Renal pelvis (tissue), 12 donors: ENCODE results near the gene SRPK1. TPM values are rescaled to one million over a fixed set of nuclear protein-coding genes. Genes with fewer than 3 reads are reported as not detected.
A peak's percentile ranks its signal among the peaks of the same experiment; 100 is the strongest.
"Not testable (repeated sequence)": the region's sequence is repeated elsewhere in the genome, so short reads cannot be mapped to it uniquely, and the experiment has no call there.

Source experiments
- DNase-seq: peaks from one replicate; pipeline ENCODE4 v3.0.0-alpha.2; 2013
- long read RNA-seq, 16 experiments: transcript quantifications; one replicate each; lab custom pipeline, GENCODE V29; 2026
- polyA plus RNA-seq, 3 donors: library from polyadenylated mRNA; unstranded; fragments of 120-200 nt; gene quantifications; one replicate each; pipeline ENCODE4 v1.2.1, GENCODE V29; 2013; ENCODE audit not compliant: insufficient read length in 3 of 3

The SRPK1 gene
- 10 to 100 TPM; 47.5 to 53.8 (median 51.9) TPM for polyA plus RNA-seq
- long read RNA-seq, donor 1, full-length matches to known transcripts: 3 of 3 reads
- long read RNA-seq, donor 1, partial matches to known transcripts: 0 of 3 reads
- long read RNA-seq, donor 1, other reads (novel, unspliced or antisense): 0 of 3 reads
- long read RNA-seq, donor 2, full-length matches to known transcripts: 3 of 3 reads
- long read RNA-seq, donor 2, partial matches to known transcripts: 0 of 3 reads
- long read RNA-seq, donor 2, other reads (novel, unspliced or antisense): 0 of 3 reads
- long read RNA-seq, donor 3, full-length matches to known transcripts: 1 of 6 reads
- long read RNA-seq, donor 3, partial matches to known transcripts: 5 of 6 reads
- long read RNA-seq, donor 3, other reads (novel, unspliced or antisense): 0 of 6 reads
- long read RNA-seq, donor 4, full-length matches to known transcripts: 2 of 2 reads
- long read RNA-seq, donor 4, partial matches to known transcripts: 0 of 2 reads
- long read RNA-seq, donor 4, other reads (novel, unspliced or antisense): 0 of 2 reads
- long read RNA-seq, donor 5, full-length matches to known transcripts: 1 of 1 reads
- long read RNA-seq, donor 5, partial matches to known transcripts: 0 of 1 reads
- long read RNA-seq, donor 5, other reads (novel, unspliced or antisense): 0 of 1 reads
- long read RNA-seq, donor 6, full-length matches to known transcripts: 8 of 27 reads
- long read RNA-seq, donor 6, partial matches to known transcripts: 19 of 27 reads
- long read RNA-seq, donor 6, other reads (novel, unspliced or antisense): 0 of 27 reads
- long read RNA-seq, donor 7, full-length matches to known transcripts: 2 of 17 reads
- long read RNA-seq, donor 7, partial matches to known transcripts: 15 of 17 reads
- long read RNA-seq, donor 7, other reads (novel, unspliced or antisense): 0 of 17 reads
- long read RNA-seq, donor 8, full-length matches to known transcripts: 2 of 2 reads
- long read RNA-seq, donor 8, partial matches to known transcripts: 0 of 2 reads
- long read RNA-seq, donor 8, other reads (novel, unspliced or antisense): 0 of 2 reads
- long read RNA-seq, donor 9, full-length matches to known transcripts: 7 of 28 reads
- long read RNA-seq, donor 9, partial matches to known transcripts: 21 of 28 reads
- long read RNA-seq, donor 9, other reads (novel, unspliced or antisense): 0 of 28 reads
- long read RNA-seq, donor 10, full-length matches to known transcripts: 2 of 21 reads
- long read RNA-seq, donor 10, partial matches to known transcripts: 19 of 21 reads
- long read RNA-seq, donor 10, other reads (novel, unspliced or antisense): 0 of 21 reads
- long read RNA-seq, donor 11, full-length matches to known transcripts: 3 of 3 reads
- long read RNA-seq, donor 11, partial matches to known transcripts: 0 of 3 reads
- long read RNA-seq, donor 11, other reads (novel, unspliced or antisense): 0 of 3 reads
- long read RNA-seq, donor 12, full-length matches to known transcripts: 10 of 37 reads
- long read RNA-seq, donor 12, partial matches to known transcripts: 27 of 37 reads
- long read RNA-seq, donor 12, other reads (novel, unspliced or antisense): 0 of 37 reads
- long read RNA-seq, donor 13, full-length matches to known transcripts: 5 of 5 reads
- long read RNA-seq, donor 13, partial matches to known transcripts: 0 of 5 reads
- long read RNA-seq, donor 13, other reads (novel, unspliced or antisense): 0 of 5 reads
- long read RNA-seq, donor 14, partial matches to known transcripts: 25 of 26 reads
- long read RNA-seq, donor 14, other reads (novel, unspliced or antisense): 0 of 26 reads
- long read RNA-seq, donor 15, full-length matches to known transcripts: 7 of 23 reads
- long read RNA-seq, donor 15, partial matches to known transcripts: 16 of 23 reads
- long read RNA-seq, donor 15, other reads (novel, unspliced or antisense): 0 of 23 reads
- long read RNA-seq, donor 16, full-length matches to known transcripts: 3 of 3 reads
- long read RNA-seq, donor 16, partial matches to known transcripts: 0 of 3 reads
- long read RNA-seq, donor 16, other reads (novel, unspliced or antisense): 0 of 3 reads

GRCh38 chr6:35920793-35921732 lies at the start of gene SRPK1:
Gene SRPK1, minus strand, starts transcription at chr6:35921098. Its CDS starts 42 bp downstream, at chr6:35921056.
- DNase-seq: peak; percentile 88

- DNase-seq: no peak
Observed at GRCh38 chr6:35970181-35970580, 49.3 kb upstream of the SRPK1 start.

- DNase-seq: no peak
Observed at GRCh38 chr6:35969646-35970045, 48.7 kb upstream of the SRPK1 start.

- no peak for DNase-seq
Observed at GRCh38 chr6:35968821-35969220, 47.9 kb upstream of the SRPK1 start.

- no peak for DNase-seq
Observed at GRCh38 chr6:35967076-35967774, 46.3 kb upstream of the SRPK1 start.

GRCh38 chr6:35962779-35963560 lies 42.1 kb upstream of the SRPK1 start:
- DNase-seq: no peak

GRCh38 chr6:35960187-35960586 lies 39.3 kb upstream of the SRPK1 start:
- no peak for DNase-seq

GRCh38 chr6:35955970-35956369 lies 35.1 kb upstream of the SRPK1 start:
- no peak for DNase-seq

GRCh38 chr6:35955521-35955920 lies 34.6 kb upstream of the SRPK1 start:
- DNase-seq: no peak

- no peak for DNase-seq
Observed at GRCh38 chr6:35955071-35955470, 34.2 kb upstream of the SRPK1 start.

GRCh38 chr6:35954333-35954732 lies 33.4 kb upstream of the SRPK1 start:
- no peak for DNase-seq

- no peak for DNase-seq
Observed at GRCh38 chr6:35948725-35949124, 27.8 kb upstream of the SRPK1 start.

- no peak for DNase-seq
Observed at GRCh38 chr6:35945650-35946025, 24.7 kb upstream of the SRPK1 start.

- no peak for DNase-seq
Observed at GRCh38 chr6:35943390-35943789, 22.5 kb upstream of the SRPK1 start.

GRCh38 chr6:35942355-35942754 lies 21.5 kb upstream of the SRPK1 start:
- no peak for DNase-seq

- not testable (repeated sequence) for DNase-seq
Observed at GRCh38 chr6:35941170-35941569, 20.3 kb upstream of the SRPK1 start.

GRCh38 chr6:35940014-35940413 lies 19.1 kb upstream of the SRPK1 start:
- not testable (repeated sequence) for DNase-seq

GRCh38 chr6:35939259-35939658 lies 18.4 kb upstream of the SRPK1 start:
- not testable (repeated sequence) for DNase-seq
